ENCODE results near the gene POLA1.

Gene POLA1

GRCh38 chrX:25019707-25020390, 326.1 kb downstream of the POLA1 start:
- in situ Hi-C loops (cut with MboI; ENCODE audit: low sequenced_read_pairs) = no loop called here

GRCh38 chrX:25020391-25020904, 326.7 kb downstream of the POLA1 start:
- in situ Hi-C loops (cut with MboI; ENCODE audit: low sequenced_read_pairs) = no loop called here

DNA sequence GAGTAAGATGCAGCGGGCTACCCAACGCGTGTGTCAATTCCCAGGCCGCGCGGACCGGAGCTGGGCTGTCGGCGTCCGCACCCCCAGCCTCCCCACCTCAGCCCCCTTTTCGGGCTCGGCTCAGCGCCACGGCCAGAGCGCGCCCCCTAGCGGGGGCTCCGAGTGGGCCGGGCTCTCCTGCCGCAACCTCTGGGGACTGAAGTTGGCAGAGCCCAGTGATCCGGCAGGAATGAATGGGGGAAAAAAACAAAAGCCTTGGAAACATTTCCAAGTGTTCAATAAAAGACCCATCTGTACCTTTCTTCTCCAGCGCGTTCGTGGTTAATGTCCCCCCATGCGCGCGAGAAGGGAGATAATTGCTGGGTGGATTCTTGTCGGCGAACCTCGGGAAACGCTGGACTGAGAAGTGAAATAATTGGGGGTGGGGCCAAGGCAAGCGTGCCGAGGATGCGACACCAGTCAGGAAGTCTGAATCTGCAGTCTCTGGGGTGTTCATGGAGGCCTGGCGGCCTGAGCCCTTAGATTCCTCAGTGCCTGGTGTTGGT, 327.3 kb downstream of the POLA1 start:
- in situ Hi-C loops (cut with MboI; ENCODE audit: low sequenced_read_pairs) = no loop called here

- in situ Hi-C loops (cut with MboI; ENCODE audit: low sequenced_read_pairs) = no loop called here
These were observed 329.0 kb downstream of the POLA1 start for GRCh38 chrX:25022499-25023325.

GRCh38 chrX:25023908-25024307, 330.2 kb downstream of the POLA1 start:
- in situ Hi-C loops (cut with MboI; ENCODE audit: low sequenced_read_pairs) = no loop called here

DNA sequence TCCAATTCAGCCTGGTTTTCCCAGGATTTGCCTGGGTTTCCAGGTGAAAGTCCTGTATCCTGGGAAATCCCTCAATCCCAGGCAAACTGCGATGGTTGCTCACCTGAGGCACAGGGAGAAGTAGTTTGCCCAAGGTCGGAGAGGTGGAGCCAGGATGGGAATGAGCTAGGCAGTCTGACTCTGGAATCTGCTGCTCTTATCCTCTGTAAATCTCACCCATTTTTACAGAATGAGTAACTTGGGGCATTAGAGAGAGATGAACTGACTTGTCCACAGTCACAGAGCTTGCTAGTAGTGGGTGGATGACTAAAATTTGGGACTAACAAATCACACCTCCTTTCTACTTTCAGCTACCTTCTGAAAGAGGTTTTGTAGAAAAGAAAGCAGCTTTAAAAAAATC, 331.9 kb downstream of the POLA1 start:
- in situ Hi-C loops (cut with MboI; ENCODE audit: low sequenced_read_pairs) = no loop called here

DNA sequence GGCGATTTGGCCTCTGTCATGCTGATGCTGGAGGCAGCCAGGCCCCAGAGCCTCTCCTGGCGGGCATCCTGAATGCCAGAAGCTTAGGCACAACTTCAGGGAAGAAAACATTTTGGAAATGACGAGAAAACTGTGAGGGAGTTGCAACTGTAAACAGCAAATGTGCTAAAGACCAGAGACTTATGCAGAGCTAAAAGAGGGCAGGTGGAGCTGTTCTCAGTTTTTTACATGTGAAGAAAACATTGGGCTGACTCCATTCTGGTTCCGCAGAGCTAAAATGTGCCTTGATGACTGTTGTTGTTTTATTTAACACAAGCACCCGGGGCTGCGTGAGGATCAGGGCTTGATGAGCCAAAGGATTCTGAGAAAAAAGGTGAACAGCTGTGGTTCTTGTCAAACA, 332.9 kb downstream of the POLA1 start:
- in situ Hi-C loops (cut with MboI; ENCODE audit: low sequenced_read_pairs) = no loop called here

DNA sequence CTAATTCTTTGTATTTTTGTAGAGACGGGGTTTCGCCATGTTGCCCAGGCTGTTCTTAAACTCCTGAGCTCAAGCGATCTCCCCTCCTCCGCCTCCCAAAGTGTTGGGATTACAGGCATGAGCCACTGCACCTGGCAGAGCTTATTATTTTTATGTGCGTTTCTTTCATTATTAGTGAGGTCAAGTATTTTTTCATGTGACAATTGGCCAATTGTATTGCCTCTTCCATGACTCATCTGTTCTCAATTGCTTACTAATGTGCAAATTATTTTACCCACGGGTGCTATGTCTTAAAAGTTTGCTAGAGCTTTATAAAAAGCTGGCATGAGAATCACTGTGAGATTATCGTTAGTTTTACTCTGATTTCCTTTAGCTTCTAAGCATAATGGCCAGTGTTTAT, 335.0 kb downstream of the POLA1 start:
- in situ Hi-C loops (cut with MboI; ENCODE audit: low sequenced_read_pairs) = no loop called here

GRCh38 chrX:25029288-25029825, 335.6 kb downstream of the POLA1 start:
- in situ Hi-C loops (cut with MboI; ENCODE audit: low sequenced_read_pairs) = no loop called here

- in situ Hi-C loops (cut with MboI; ENCODE audit: low sequenced_read_pairs) = no loop called here
These were observed 341.2 kb downstream of the POLA1 start for GRCh38 chrX:25034889-25035288.

GRCh38 chrX:25039036-25039435, 345.3 kb downstream of the POLA1 start:
- in situ Hi-C loops (cut with MboI; ENCODE audit: low sequenced_read_pairs) = no loop called here

GRCh38 chrX:25043192-25043591, 349.5 kb downstream of the POLA1 start:
- in situ Hi-C loops (cut with MboI; ENCODE audit: low sequenced_read_pairs) = no loop called here
